ENCODE measurements around the gene COL5A3. TPM values are rescaled to one million over a fixed set of nuclear protein-coding genes. Genes with fewer than 3 reads are reported as not detected.

Gene COL5A3
- total and polyA plus RNA-seq, 12 donors: 0.61 to 26.2 (median 6.8) TPM

DNA sequence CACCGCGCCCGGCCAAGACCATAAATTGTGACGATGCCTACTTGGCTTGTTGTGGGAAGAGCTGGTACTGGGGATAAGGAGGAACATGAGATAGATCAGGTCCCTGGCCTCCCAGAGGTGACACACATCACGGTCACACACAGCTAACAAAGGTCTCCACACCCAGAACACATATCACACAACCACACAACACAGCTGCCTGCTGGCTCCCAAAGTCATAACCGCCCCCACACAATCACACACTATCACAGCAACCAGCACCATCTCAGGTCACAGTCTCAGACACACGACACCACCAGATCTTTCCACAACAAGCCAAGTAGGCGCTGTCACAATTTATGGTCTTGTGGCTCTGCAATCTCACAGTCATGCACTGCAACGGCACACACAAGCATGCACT is 5.7 kb downstream of the COL5A3 start:
- no peaks in the 10 kb centered on the region for H3K36me3 ChIP-seq (replicated peaks in 1 of 2)
- intact Hi-C loops (cut with DNase I): loop anchor here in 1 of 2 donors (5.0 kb wide), 1 partner anchor 67 kb away; the partner anchor contains the start of gene OLFM2
- no peaks in the 10 kb centered on the region for H3K9me3 ChIP-seq (replicated peaks in 1 of 3)
- DNase-seq: no peak
- TF ChIP-seq, protein P1, sequence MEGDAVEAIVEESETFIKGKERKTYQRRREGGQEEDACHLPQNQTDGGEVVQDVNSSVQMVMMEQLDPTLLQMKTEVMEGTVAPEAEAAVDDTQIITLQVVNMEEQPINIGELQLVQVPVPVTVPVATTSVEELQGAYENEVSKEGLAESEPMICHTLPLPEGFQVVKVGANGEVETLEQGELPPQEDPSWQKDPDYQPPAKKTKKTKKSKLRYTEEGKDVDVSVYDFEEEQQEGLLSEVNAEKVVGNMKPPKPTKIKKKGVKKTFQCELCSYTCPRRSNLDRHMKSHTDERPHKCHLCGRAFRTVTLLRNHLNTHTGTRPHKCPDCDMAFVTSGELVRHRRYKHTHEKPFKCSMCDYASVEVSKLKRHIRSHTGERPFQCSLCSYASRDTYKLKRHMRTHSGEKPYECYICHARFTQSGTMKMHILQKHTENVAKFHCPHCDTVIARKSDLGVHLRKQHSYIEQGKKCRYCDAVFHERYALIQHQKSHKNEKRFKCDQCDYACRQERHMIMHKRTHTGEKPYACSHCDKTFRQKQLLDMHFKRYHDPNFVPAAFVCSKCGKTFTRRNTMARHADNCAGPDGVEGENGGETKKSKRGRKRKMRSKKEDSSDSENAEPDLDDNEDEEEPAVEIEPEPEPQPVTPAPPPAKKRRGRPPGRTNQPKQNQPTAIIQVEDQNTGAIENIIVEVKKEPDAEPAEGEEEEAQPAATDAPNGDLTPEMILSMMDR (IDR thresholded peaks at IDR 0.05): no peak
- H3K27ac ChIP-seq: no peak overlapping the region
- H3K27me3 ChIP-seq: peaks cover 5% of the 10 kb centered on the region
- H3K4me3 ChIP-seq: no peak overlapping the region
- WGBS, 4 donors: 88 to 97% (median 92%) methylated on average over 8 to 9 of the region's 9 CpGs
- peaks cover 9 to 11% of the 10 kb centered on the region in 2 donors for H3K4me1 ChIP-seq (replicated peaks in 1 of 2)

DNA sequence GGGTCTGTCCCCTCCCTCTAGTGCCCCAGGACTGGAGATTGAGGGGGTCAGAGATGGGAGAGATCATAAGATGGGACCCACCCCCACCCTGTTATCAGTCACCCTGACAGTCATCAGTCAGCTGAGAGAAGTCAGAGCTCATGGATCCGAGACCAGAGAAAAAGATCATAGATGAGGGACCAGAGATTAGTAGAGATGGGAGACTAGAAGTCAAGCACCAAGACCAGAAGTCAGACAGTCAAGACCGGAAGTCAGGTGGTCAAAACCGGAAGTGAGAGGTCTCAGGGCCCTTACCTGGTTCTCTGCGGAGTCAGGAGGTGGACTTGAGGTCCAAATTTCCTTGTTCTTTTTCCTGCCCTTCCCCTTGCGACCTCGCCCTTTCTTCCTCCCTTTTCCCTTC is 7.0 kb downstream of the COL5A3 start:
- no peak for TF ChIP-seq POLR2A (IDR thresholded peaks at IDR 0.05)
- TF ChIP-seq, protein P1 (IDR thresholded peaks at IDR 0.05): no peak
- H3K27me3 ChIP-seq: no peaks in the 10 kb centered on the region
- H3K4me1 ChIP-seq (replicated peaks in 1 of 2): peaks cover 9 to 11% of the 10 kb centered on the region in 2 donors
- intact Hi-C loops (cut with DNase I): loop anchor here in 1 of 2 donors (5.0 kb wide), 1 partner anchor 66 kb away; the partner anchor contains the start of gene OLFM2
- no peak overlapping the region for H3K27ac ChIP-seq
- WGBS, 4 donors: 72 to 85% (median 83%) methylated on average over 6 of the region's 6 CpGs
- H3K36me3 ChIP-seq (replicated peaks in 1 of 2): no peaks in the 10 kb centered on the region
- H3K4me3 ChIP-seq: no peak overlapping the region
- H3K9me3 ChIP-seq (replicated peaks in 1 of 3): no peaks in the 10 kb centered on the region
- no peak for DNase-seq

- H3K4me3 ChIP-seq: no peak overlapping the region
- H3K27me3 ChIP-seq: no peaks in the 10 kb centered on the region
- no peaks in the 10 kb centered on the region for H3K9me3 ChIP-seq (replicated peaks in 1 of 3)
- H3K36me3 ChIP-seq (replicated peaks in 1 of 2): no peaks in the 10 kb centered on the region
- WGBS, 4 donors: 21 to 51% (median 36%) methylated on average over 3 to 6 of the region's 6 CpGs
- H3K27ac ChIP-seq: peak overlapping the region in 1 of 5 donors; percentile 41
- intact Hi-C loops (cut with DNase I): loop anchor here in 1 of 2 donors (5.0 kb wide), 1 partner anchor 65 kb away; the partner anchor contains the start of gene OLFM2
- peaks cover 9 to 11% of the 10 kb centered on the region in 2 donors for H3K4me1 ChIP-seq (replicated peaks in 1 of 2)
- no peak for TF ChIP-seq POLR2A (IDR thresholded peaks at IDR 0.05)
- TF ChIP-seq, protein P1 (IDR thresholded peaks at IDR 0.05): peak; percentile 17 to 69 (median 46)
- DNase-seq: peak; percentile 52 to 82 (median 75)
Measured at GRCh38 chr19:10001899-10002298, 8.4 kb downstream of the COL5A3 start.

GRCh38 chr19:10000171-10000826 is 10.0 kb downstream of the COL5A3 start:
- Histone ChIP-seq H3K36me3 (replicated peaks in 1 of 2) (no peaks in the 10 kb centered on the region), H3K4me1 (replicated peaks in 1 of 2) (no peaks in the 10 kb centered on the region), H3K27ac (no peak overlapping the region), H3K4me3 (no peak overlapping the region), H3K9me3 (replicated peaks in 1 of 3) (no peaks in the 10 kb centered on the region), H3K27me3 (no peaks in the 10 kb centered on the region)
- DNase-seq: peak; percentile 73 to 86 (median 79)
- TF ChIP-seq POLR2A (IDR thresholded peaks at IDR 0.05): no peak
- TF ChIP-seq, protein P1 (IDR thresholded peaks at IDR 0.05): peak; percentile 53 to 80 (median 74)
- intact Hi-C loops (cut with DNase I): loop anchor here in 1 of 2 donors (5.0 kb wide), 1 partner anchor 63 kb away; the partner anchor contains the start of gene OLFM2
- WGBS, 4 donors: 9 to 15% (median 10%) methylated on average over 16 of the region's 16 CpGs
